K562 (cell line): ENCODE data around the gene ZNF292. TPM values are rescaled to one million over a fixed set of nuclear protein-coding genes. Genes with fewer than 3 reads are reported as not detected.

Experiments
- DPF2 ChIP-seq: fragments of 450-650 bp; IDR thresholded peaks from 2 replicates; pipeline ENCODE4 v1.6.1; 2016
- GTF2E2 ChIP-seq: fragments of 200-800 bp; sonication (Bioruptor generic); IDR thresholded peaks from 2 replicates; pipeline ENCODE4 v1.6.1; 2016; ENCODE audit warnings: missing genetic modification characterization, missing compliant biosample characterization
- HDAC8 ChIP-seq: fragments of 450-650 bp; IDR thresholded peaks from 2 replicates; pipeline ENCODE4 v1.6.1; 2016; ENCODE audit warnings: mild to moderate bottlenecking, missing genetic modification characterization, moderate library complexity, missing compliant biosample characterization
- NFE2L1 ChIP-seq: fragments of 450-650 bp; IDR thresholded peaks from 2 replicates; pipeline ENCODE4 v1.6.1; 2016; ENCODE audit warnings: missing genetic modification characterization, low read depth, mild to moderate bottlenecking, missing compliant biosample characterization, moderate library complexity, borderline replicate concordance
- PTBP1 ChIP-seq: fragments of 200-400 bp; formaldehyde crosslinking; IDR thresholded peaks from 2 replicates; pipeline ENCODE4 v1.6.1; 2017; ENCODE audit warnings: low read depth, low read length
- RBM14 ChIP-seq: fragments of 200-400 bp; formaldehyde crosslinking; IDR thresholded peaks from 2 replicates; pipeline ENCODE4 v1.6.1; 2018; ENCODE audit warnings: low read depth, mild to moderate bottlenecking, low read length, moderate library complexity, borderline replicate concordance; ENCODE audit not compliant: insufficient read depth
- TOE1 ChIP-seq, 2 experiments: fragments of 450-650 bp in 1 of 2; sonication (generic) in 1 of 2; formaldehyde crosslinking in 1 of 2; IDR thresholded peaks; 2 replicates each; pipeline versions ENCODE4 v1.7.1 to v1.8.0; 2016 to 2022; ENCODE audit warnings: borderline replicate concordance in 2 of 2, mild to moderate bottlenecking in 2 of 2, antibody characterized with exemption in 1 of 2, inconsistent platforms in 1 of 2, low read depth in 1 of 2, missing genetic modification reagents in 1 of 2, moderate library complexity in 1 of 2
- ZNF3 ChIP-seq: fragments of 250-450 bp; sonication (Bioruptor Pico); IDR thresholded peaks from 2 replicates; pipeline ENCODE4 v1.5.0; 2021; ENCODE audit warnings: mild to moderate bottlenecking, moderate library complexity
- ZNF318 ChIP-seq, 2 experiments: fragments of 450-650 bp; IDR thresholded peaks; 2 replicates each; pipeline ENCODE4 v1.6.1; 2016; ENCODE audit warnings: mild to moderate bottlenecking in 2 of 2, borderline replicate concordance in 1 of 2, low read depth in 1 of 2, moderate library complexity in 1 of 2
- polyA plus RNA-seq, 8 experiments: library from polyadenylated mRNA; depleted of rRNA in 4 of 8; stranded (reverse) in 5 of 8; unstranded in 3 of 8; fragments of >200 nt; fragmentation: Nextera tagmentation in 2 of 8; fragmentation: Illumina TruSeq in 1 of 8; extraction: Ambion mirVana in 2 of 8; extraction: Trizol in 1 of 8; gene quantifications; 2 replicates each; pipeline versions ENCODE4 v1.2.1 to v1.2.3, GENCODE V29; 2011 to 2014; ENCODE audit warnings: inconsistent platforms in 1 of 8, missing spikeins in 1 of 8
- total RNA-seq, 7 experiments: library from RNA; depleted of rRNA in 6 of 7; stranded (reverse); fragments of >200 nt in 6 of 7; fragmentation: Illumina TruSeq in 2 of 7; extraction: Trizol in 2 of 7; gene quantifications; 2 replicates each; pipeline versions ENCODE4 v1.2.1 to v1.2.3, GENCODE V29; 2011 to 2021; ENCODE audit warnings: low replicate concordance in 1 of 7
- TF ChIP-seq, protein P1 (sequence below): fragments of 250-450 bp; sonication (Bioruptor Pico); IDR thresholded peaks from 2 replicates; pipeline ENCODE4 v1.5.0; 2022; ENCODE audit warnings: mild to moderate bottlenecking

The ZNF292 gene
- total and polyA plus RNA-seq, 9 of the 15 experiments (the other 6 are each of a cell fraction or from before 2014, with no cell fraction given) = 4.4 to 17.1 (median 12.8) TPM

DNA sequence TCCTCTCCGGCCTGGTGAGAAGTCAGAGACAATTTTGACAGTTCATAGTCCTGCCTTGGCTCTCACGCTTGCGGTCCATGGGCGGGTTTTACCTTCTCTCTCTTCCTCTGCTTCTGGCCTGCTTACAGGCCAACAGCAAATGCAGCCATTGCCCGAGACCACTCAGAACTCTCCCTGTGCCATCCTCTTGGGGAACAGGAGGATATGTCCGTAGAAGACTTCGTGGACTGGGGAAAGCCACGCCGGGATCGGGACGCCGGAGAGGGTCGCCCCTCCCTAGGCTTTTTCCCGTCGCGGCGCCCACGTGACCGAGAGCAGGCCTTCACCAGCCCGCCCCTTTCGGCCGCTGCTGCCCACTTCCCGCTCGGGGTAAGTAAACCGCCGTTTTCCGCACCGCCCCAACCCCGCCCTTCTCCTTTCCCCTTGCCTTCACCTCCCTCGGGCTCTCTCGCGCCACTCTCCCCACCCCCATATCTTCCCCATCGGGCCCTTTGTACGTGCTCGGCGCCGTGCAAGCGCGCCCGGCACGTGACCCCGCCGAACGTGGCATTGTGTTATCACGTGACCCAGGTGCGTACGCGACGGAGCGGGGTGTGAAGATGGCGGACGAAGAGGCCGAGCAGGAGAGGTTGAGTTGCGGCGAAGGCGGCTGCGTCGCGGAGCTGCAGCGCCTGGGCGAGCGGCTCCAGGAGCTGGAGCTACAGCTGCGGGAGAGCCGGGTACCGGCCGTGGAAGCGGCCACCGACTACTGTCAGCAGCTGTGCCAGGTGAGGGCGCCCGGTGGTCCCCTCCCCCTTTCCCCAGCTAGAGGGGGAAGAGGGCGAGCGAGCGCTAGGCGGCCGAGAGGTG, at the start of gene ZNF292 (continued):
- TF ChIP-seq ZNF318 (IDR thresholded peaks at IDR 0.05; ENCODE audit: borderline replicate concordance in 1 of 2, low read depth in 1 of 2) (peak in 1 of 2 experiments; percentile 75; a peak in 2 of 4 replicates), HDAC8 (tag) (no peak), GTF2E2 (no peak; the same call in 1 of the 2 replicates), RBM14 (no peak), ZNF3 (no peak), DPF2 (peak; percentile 66; the same call in 1 of the 2 replicates), NFE2L1 (no peak), PTBP1 (no peak), TOE1 (IDR thresholded peaks at IDR 0.05; ENCODE audit: borderline replicate concordance) (peak; percentile 100), TOE1 (CRISPR knock-in tag; IDR thresholded peaks at IDR 0.05; ENCODE audit: borderline replicate concordance, low read depth) (no peak)
- TF ChIP-seq, protein P1, sequence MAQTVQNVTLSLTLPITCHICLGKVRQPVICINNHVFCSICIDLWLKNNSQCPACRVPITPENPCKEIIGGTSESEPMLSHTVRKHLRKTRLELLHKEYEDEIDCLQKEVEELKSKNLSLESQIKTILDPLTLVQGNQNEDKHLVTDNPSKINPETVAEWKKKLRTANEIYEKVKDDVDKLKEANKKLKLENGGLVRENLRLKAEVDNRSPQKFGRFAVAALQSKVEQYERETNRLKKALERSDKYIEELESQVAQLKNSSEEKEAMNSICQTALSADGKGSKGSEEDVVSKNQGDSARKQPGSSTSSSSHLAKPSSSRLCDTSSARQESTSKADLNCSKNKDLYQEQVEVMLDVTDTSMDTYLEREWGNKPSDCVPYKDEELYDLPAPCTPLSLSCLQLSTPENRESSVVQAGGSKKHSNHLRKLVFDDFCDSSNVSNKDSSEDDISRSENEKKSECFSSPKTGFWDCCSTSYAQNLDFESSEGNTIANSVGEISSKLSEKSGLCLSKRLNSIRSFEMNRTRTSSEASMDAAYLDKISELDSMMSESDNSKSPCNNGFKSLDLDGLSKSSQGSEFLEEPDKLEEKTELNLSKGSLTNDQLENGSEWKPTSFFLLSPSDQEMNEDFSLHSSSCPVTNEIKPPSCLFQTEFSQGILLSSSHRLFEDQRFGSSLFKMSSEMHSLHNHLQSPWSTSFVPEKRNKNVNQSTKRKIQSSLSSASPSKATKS (CRISPR knock-in tag) = no peak
